RWPE1 (cell line): Measurements from ENCODE around the gene HDAC11.

Experiments used
- CTCF ChIA-PET: fragments of 350-600 bp; sonication (Branson Sonifier 250); formaldehyde crosslinking; extraction: SDS; loops from one replicate; lab custom pipeline; 2021; lab: Yijun Ruan, JAX
- POLR2A ChIA-PET: fragments of 400-600 bp; formaldehyde crosslinking; extraction: SDS; loops from one replicate; lab custom pipeline; 2020; ENCODE audit warnings: antibody characterized with exemption; ENCODE audit not compliant: low non-redundant PET; lab: Yijun Ruan, JAX
- DNase-seq: peaks from one replicate; pipeline ENCODE4 v3.0.0; 2012; ENCODE audit warnings: low spot score
- H3K27ac ChIP-seq: fragments of 450-650 bp; 2 replicates; pipeline ENCODE4 v1.5.1; 2017
- CTCF ChIP-seq: fragments of 450-650 bp; conservative IDR thresholded peaks from 2 replicates; pipeline ENCODE4 v1.5.1; 2017; ENCODE audit warnings: low read depth, mild to moderate bottlenecking

The HDAC11 gene

GRCh38 chr3:13543253-13543652, 63.1 kb downstream of the HDAC11 start:
- ChIA-PET POLR2A (no interaction called here), CTCF (no interaction called here)
- no peak for TF ChIP-seq CTCF
- H3K27ac ChIP-seq = peak overlapping the region; percentile 87
- peak; percentile 77 for DNase-seq

GRCh38 chr3:13544293-13544831, 64.3 kb downstream of the HDAC11 start:
- H3K27ac ChIP-seq = peak overlapping the region; percentile 87
- CTCF ChIA-PET = no interaction called here
- POLR2A ChIA-PET = no interaction called here
- TF ChIP-seq CTCF = no peak
- peak; percentile 13 for DNase-seq

- TF ChIP-seq CTCF = no peak
These were observed 65.0 kb downstream of the HDAC11 start for GRCh38 chr3:13544951-13545651.

DNA sequence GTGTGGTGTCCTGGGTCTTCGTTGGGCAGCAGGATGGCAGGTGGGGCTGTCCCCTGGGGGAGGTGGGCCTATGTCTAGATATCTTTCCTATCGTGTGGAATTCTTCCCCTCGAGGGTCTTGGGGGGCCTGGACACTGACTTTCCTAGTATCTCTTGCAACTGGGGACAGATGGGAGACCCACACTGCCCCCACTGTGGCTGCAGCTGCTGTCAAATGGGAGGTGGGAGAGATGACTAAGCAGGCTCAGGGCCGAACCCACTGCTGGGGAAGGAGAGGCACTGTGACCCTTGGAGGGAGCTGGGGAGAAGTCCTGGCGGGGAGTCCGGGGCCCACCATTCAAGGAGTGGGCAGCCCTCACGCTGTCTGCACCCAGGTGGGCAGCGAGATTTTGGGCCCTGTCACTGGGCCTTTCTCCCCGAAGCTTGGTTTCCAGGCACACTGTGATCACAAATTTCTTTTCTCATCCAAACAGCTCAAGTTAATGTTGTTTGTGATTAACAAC, 65.9 kb downstream of the HDAC11 start:
- no peak for DNase-seq
- POLR2A ChIA-PET = no interaction called here
- peak overlapping the region; percentile 87 for H3K27ac ChIP-seq
- TF ChIP-seq CTCF = no peak
- CTCF ChIA-PET = interaction anchor here (0.6 kb wide), 2 partner anchors 334 to 342 kb away, joined by 3 read pairs; no protein-coding TSS in a partner anchor

More at GRCh38 chr3:13544951-13545651, 65.0 kb downstream of the HDAC11 start:
- H3K27ac ChIP-seq = peak overlapping the region; percentile 87
- ChIA-PET POLR2A (no interaction called here), CTCF (no interaction called here)
- no peak for DNase-seq

- ChIA-PET CTCF (interaction anchor here (0.6 kb wide), 2 partner anchors 334 to 343 kb away, joined by 3 read pairs; no protein-coding TSS in a partner anchor), POLR2A (no interaction called here)
- DNase-seq = no peak
- no peak for TF ChIP-seq CTCF
- peak overlapping the region; percentile 87 for H3K27ac ChIP-seq
These were observed 66.6 kb downstream of the HDAC11 start for GRCh38 chr3:13546667-13547171.

DNA sequence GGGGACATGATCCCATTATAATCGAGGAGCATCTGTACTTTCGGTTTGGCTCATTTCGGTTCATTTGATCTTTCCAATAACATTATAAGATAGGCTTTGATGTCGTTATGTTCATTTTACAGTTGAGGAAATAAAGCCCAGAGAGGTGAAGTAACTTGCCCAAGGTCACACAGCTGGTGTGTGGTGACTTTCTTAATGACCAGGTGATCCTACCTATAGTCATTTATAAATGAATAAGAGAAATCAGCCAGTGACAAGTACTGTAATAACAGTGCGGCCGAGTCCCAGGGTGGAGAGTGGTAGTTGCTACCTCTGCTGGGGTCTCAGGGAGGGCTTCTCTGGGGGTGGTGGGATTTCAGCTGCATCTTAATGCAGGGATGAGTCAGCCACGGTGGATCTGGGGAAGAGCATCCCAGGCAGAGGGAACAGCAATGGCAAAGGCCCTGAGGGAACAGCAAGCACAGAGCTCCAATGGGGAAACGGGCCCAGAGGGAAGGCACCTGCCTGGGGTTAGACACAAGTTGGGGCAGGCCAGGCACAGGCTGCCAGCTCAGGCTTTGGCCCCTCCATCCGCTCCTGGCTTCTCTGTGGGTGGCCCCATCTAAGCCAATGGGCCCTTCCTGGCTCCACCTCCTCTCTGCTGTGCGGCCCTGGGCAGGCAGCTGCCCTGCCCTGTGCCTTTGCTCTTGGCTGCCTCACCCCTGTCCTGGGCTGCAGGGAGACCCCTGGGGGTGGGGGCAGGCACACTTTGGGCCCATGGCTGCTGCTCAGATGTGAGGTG, 67.7 kb downstream of the HDAC11 start:
- peak overlapping the region; percentile 79 for H3K27ac ChIP-seq
- no peak for TF ChIP-seq CTCF
- DNase-seq = peak; percentile 73
- CTCF ChIA-PET = interaction anchor here (0.6 kb wide), 1 partner anchor 101 kb away, joined by 5 read pairs; no protein-coding TSS in a partner anchor
- POLR2A ChIA-PET = no interaction called here
